T-helper 2 cell treated with Interferon-gamma antibody and Interleukin-4, amounts not matched to agents 100 ng/mL and 5 ng/mL, for 36 hours (primary cell): ENCODE measurements around the gene SARDH. TPM values are rescaled to one million over a fixed set of nuclear protein-coding genes. Genes with fewer than 3 reads are reported as not detected.

Source experiments
- intact Hi-C: fragments of 100-400 bp; cut with micrococcal nuclease; formaldehyde crosslinking; loops from one replicate; pipeline ENCODE4 v1.15.1; 2023
- total RNA-seq: library from RNA; stranded (reverse); gene quantifications from 2 replicates; pipeline ENCODE4 v1.2.3, GENCODE V29; 2022

SARDH gene
- total RNA-seq, 1 donor from 2014 or later = 0.68 TPM

DNA sequence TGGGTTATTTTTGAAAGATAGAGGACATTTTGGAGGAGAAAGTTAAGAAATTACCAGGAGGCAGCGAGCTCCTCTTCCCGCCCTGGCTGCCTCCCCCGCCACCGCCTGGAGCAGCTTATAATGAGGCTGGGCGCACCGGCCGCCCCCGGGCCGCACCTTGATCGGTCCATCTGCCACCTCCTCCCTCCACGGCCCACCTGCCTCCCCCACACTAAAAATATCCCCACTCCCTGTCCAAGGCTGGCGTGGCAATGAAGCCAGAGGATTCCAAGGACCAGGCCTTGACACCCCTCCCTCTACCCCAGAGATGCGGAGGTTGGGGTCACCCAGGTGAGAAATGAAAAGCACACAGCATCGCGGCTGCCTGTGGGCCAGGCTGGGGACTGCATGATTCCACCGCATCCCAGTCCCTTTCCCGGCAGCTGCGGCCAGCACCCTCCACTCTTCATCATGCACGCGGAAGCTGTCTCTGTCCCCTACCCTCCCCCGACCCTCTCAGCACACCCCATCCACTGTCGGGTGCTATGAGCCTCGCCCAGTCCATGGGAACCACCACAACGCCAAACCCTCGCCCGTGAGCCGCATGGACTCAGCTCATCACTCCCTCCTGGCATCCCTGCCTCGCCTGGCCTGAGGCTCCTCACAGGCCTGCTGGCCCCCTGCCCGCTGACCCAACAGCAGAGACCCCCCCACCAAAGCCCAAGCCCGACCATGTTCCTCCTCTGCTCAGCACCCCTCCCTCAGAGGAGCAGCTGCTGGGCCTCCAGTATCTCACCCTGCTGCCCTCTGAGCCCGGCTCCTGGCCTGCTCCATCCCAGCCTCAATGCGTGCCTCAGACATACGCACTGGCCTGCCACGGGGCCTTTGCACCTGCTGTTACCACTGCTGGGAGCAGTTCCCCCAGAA lies 50.0 kb downstream of the SARDH start:
- intact Hi-C loops = no loop called here

DNA sequence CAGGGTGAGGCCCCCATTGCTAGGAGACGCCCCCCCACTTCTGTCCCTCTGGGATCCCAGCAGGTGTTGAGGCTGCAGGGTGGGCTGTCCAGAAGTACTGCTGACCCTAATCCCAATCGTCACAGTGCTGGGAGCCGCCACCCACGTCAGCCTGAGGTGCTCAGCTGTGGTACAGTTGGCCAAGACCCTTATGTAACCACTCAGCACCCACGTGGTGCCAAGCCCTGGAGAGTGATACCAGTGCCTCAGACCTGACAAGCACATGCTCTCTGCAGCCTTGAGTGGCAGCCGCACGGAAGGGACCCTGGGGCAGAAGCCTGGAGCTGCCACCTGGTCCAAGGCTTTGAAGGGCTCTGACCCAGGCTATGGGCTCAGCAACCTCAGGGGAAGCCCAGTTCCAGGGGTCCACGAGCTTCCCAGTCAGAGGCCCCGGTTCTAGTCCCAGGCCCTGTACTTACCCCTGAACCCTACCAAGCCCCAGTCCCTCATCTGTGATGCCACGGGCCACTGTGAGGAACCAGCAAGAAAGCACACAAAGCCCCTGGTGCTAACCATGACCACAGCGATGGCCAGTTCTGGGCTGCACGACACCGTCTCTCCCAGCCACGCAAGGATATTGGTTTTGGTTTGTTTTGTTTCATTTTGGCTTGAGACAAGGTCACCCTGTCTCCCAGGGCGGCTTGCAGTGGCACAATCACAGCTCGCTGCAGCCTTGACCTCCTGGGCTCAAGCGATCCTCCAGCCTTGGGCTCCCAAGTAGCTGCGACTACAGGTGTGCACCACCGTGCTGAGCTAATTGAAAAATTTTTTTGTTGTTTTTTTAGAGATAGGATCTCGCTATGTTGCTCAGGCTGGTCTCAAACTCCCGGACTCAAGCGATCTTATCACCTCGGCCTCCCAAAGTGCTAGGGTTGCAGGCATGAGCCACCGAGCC lies 51.2 kb downstream of the SARDH start:
- intact Hi-C loops = no loop called here

DNA sequence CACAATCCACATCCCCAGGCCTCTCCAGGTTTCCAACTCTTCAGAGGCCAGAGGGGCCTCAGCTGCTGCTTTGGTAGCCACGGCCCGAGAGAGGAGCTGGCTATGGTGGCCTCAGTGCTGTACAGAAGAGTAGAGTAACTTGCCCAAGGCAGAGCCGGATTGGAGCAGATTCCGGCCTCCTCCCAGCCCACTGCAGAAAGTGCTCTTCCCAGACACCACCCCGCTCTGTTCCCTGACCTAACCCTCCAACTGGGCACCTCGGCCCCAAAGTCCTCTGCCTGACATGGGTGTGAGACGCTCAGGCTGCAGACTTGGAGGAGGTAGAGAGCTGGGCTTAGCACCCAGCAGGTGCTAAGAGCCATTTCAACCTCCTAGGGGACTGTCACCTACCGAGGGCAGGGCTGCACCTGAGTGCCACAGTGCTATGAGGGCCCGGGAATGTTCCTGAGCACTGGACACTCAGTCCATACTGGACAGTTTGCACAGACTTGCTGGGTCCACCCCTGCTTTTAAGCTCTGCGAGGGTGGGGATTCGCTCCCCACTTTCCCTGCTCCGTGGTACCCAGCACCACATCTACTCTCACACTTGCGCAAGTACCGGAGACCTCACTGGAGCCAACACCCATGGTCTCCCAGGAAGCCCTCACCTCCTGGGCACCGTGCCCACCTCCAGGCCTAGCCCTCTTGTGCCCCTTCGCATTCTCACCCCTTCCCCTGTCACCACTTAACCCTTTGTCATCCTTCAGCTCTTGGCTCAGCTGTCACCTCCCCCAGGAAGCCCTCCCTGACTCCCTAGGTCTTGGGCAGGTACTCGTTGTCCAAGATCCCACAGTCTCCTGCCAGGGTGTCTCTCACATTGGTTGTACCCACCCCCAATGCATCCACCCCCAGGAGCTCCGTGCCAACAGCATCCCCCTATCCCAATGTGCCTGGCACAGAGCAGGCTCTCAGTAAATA lies 52.2 kb downstream of the SARDH start:
- intact Hi-C loops = no loop called here

DNA sequence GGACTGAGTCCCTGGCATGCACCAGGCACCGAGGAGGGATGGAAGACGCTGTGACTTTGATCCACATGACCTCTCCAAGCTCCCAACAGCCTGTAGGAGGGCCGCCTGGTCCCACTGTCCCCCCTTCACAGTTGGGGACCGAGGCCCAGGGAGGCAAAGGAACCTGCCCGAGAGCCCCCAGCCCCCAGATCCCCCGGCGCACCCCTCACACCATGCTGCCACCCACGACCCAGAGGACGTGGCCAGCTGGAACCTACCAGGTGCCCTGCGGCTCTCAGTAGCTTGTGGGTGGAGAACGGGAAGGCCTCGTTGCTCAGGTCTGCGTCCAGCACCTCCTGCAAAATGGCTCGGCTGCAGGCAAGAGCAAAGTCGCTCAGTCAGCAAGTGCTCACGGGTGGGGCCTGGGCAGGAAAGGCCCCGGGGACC lies 53.2 kb downstream of the SARDH start:
- intact Hi-C loops = no loop called here

DNA sequence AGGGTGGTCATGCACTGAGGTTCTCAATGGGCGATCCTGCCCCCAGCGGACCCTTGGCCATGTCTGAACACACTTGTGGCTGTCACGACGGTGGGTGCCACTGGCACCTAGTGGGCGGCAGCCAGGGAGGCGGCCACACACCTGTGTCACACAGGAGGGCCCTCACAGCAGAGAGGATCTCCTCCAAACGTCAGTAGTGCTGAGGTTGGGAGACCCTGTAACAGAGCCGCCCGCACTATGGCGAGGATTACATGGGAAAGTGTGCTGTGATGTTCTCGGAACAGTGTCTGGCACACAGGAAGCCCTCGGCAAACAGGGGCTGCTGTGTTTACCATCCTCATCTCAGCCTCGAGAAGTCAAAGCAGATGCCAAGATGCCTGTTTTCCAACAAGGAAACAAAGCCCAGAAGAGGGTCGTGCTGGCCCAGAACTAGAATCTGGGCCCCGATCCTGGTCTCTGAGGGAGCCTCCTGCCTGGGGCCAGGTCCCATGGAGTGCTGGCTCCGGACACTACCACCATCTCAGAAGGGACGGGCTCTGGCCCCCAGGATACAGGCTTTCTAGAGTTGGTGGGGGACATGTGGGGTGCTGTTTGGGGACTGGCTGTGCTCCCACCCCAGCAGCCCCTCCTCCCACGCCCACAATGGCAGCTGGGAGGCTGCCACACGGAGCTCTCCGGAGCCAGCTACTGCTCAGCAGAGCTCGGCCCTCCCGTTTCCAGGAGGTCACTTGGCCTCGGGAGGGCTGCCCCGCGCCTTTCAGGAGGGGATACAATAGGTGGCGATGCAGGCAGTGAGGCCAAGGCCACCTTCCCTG lies 53.8 kb downstream of the SARDH start:
- intact Hi-C loops = no loop called here

DNA sequence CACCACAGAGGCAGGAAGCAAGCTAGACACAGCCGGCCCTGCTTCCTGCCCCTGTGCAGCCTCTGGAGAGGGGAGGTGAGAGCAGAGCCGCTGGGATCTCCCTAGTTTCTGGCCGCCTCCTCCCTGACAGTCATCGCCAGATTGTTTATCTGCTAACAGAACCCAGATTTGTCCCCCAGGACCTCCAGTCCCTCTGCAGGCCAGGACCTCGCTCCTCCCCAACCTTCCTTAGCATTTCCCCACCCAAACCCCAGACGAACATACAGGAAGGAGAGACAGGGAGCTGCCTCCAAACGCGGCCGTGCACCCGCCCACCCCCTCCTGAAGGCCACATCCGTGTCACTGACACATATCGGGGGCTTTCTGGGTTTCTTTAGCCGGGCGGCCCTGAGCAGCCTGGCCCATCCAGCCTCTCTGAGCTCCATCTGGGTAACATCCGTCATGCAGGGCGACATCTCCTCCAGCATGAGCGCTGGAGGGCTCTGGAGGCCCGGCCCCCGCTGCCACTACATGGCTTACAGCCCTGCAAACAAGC lies 54.5 kb downstream of the SARDH start:
- intact Hi-C loops = no loop called here

DNA sequence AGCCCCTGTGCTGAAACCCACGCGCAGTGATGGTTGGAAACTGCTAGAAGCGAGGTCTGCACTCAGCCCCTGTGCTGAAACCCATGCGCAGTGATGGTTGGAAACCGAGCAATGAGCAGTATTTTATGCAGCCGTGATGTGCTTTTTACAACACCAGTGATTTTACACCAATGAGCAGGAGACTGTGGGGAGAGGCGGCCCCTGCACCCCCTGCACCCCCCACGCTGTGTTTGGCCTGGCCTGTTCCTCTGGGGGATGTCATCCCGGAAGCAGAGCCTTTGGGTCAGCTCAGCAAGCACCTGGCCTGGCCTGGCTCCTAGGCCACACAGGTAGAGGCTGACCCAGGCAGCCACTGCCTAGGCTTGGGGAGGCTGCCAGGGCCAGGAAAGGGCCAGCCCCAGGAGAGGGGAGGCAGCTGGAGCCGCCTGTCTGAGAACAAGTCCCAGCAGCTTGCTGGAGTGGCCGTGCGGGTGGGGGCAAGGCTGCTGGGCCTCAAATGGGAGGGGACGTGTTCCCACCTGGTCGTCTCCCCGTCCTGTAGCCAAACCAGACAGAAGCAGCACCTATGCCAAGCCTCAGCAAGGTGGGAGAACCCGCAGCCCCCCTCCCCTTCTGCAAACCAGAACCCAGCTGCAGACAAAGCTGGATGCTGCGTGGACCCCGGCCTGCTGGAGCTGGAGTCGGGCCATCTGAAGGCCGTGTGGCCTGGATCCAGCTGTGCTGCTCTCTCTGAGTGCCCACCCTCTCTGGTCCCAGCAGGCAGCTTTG lies 55.1 kb downstream of the SARDH start:
- intact Hi-C loops = no loop called here

DNA sequence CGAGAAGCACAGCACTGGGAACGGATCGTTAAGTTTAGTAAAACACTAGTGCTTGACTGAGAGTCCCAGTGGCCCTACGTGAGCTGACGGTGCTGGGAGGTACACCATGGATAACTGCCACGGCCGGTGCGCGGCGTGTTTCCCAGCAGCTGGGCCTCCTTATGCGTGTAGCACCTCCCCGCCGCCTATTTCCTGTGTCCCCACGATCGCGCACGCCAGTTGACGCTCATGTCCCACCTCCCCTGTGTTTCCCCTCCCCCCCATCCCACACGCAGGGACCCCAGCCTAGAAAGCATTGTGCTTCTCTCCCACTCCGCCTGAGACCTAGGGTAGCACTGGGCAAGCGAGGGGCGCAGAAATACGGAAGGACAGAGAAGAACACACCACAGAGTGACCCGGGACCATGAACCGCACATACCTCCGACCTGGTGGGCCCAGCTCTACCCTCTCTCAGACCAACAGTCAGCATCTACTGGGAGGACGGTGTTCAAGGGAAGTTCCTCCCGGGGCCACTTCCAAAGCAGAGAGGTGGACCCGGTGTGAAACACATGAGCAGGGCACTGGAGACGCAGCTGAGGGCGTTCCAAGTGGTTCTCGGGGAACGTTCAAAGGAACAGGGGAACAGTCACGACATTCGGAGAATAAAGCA lies 56.4 kb downstream of the SARDH start:
- intact Hi-C loops = no loop called here

DNA sequence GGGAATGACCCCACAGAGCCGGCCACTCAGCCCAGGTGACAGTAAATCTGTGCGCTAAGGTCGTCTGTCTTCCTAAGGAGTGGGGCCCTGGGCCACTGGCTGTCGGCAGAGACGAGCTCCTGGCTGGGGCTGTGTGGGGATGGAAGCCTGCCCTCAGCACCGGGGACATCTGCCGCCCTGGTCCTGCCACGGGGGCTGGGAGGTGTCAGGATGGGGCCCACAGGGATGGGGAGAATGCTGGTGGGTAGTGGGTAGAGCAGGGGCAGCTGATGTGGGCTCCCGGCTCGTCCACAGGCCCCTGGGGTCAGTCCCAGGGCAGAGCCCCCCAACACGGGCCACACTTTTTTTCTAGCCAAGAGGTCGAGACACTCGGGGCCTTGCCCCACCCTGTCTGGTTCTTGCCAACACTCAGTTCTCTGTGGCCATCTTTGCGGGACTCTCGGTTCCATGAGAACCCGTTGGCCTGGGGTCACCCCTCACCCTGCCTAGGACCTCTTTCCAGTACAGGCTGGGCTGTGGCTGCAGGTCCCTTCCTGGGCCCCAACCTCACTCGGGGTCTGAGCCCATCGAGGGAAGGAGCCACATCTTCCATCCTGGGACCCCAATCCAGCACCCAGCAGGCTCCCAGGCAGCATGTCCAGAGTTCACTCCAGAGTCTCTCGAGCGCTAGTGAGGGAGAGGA lies 57.0 kb downstream of the SARDH start:
- intact Hi-C loops = no loop called here

DNA sequence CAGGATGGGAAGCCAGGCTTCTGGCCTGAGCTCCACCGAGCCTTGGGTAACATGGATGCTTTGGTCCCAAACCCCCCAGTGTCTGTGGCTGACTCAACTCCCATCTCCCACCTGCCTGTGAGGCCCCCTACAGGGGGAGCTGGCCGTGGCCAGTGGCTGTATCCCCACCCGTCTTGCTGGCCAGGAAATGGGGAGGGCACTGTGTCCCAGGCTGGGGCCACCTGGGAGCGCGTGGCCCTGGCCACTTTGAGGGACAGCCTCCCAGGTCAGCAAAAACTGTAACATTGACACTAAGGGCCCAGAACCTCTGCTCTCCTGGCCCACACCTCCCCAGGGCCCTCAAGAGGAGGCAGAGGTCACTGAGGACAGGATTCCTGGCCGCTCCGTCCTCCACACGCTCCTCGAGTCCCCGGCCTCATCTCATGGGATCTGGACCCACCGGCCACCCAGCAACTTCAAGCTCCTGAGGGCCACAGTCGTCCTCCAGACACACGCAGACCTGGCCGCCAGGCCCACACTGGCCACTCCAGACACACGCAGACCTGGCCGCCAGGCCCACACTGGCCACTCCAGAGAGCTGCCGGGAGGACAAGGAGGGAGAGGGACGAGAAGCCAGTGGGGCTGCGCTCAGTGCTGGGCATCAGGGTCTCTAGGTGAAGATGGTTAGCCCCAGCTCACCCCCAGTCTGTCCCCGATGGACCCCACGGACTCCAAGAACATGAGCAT lies 57.7 kb downstream of the SARDH start:
- intact Hi-C loops = no loop called here

DNA sequence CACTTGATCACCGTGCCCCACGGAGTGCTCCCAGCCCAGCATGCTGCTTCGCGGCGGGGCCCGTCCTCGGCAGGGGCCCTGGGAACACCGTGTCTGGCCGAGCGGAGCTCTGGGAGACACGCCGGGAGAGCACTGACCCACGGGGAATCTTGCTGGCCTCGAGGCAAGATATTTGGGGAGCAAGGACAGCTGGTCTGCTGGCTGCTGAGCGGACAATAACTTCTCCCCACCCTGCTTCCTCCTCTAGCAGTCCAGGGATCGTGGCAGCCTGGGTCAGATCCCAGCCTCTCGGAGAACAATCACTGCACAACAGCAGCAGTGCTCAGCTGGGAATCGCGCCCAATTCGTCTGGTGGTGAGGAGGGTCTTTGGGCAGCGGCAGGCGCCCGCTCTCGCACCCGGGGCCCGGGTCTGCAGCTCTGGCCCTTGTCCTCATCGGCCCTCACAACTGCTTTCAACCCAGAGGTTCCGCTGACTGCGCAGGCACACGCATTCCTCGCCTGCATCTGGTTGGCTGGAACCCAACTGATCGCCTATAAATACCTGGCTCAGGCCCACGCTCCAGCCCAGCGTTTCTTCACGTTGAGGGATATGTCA lies 58.6 kb downstream of the SARDH start:
- intact Hi-C loops = no loop called here

DNA sequence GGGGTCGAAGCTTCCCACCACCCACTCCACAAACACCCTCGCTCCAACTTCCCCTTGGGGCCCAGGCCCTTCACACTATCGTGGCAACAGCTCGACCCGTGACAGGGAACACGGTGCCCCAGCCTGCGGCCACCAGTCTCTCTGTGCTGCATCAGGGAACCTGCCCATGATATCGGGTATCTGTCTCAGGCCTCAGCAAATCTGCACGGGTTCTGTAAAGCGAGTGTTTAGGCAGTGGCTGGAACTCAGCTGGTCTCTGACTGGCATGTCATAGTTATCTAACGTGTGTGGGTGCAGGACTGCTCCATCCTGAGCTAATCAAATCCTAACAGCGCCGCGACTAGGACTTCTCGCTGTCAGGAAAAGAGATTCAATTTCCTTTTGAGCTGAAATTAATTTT lies 59.1 kb downstream of the SARDH start:
- intact Hi-C loops = no loop called here

DNA sequence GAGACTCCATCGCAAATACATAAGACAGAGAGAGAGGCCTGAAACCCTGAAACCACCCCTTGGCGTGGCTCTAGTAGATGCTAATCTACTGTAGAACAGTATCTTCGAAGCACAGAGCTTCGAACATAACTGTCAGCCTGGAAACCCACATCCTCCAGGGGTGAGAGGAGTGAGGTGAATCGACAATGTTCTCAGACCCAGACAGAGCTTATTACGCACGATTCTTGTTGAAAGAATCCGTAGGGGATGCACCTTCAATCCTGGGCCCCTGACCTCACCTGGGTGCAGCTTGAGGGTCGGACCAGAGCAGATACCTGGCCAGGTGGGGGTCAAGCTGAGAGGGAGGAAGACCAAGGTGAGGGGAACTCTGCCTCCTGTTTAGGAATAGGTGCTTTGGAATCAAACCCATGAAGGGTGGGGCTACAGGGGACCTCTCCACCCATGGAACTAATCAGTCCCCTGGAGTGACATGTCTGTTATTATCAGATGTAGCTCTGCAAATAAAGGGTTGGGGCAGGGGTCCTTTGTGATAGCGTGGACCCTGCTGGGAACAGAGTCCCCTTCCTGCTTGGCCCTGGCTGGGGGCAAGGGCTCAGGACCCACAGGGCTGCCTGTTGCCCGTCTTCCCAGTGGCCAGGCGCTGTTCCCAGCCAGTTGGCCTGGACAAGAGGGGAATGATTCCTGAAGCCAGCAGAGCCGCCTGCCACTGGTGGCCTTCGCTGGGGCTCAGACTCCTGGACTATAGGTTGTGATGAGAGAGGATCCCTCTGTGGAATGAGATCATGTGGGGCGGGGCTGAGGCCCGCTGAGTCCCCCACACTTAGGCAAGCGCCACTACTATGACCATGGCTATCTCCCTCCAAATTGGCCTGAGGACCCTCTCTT lies 60.8 kb downstream of the SARDH start:
- intact Hi-C loops = loop anchor here (2.0 kb wide), 1 partner anchor 25 kb away; no protein-coding TSS in a partner anchor

DNA sequence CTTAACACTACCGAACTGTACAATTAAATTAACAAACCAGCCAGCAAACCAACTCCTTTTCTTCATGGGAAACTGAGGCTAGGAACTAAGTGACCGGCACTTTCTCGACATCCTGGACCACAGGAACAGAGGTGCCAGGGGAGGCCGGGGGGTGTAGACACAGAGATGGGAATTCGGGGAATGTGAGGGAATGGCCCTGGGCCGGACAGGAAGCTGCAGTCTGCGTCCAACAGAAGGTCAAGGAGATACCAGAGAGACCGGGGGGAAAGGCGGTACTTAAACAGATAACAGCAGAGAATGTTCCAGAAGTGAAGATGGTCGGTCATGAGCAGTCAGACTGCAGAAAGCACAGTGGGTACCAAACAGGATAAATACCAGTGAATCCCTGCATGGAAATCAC lies 61.7 kb downstream of the SARDH start:
- intact Hi-C loops = loop anchor here (2.0 kb wide), 1 partner anchor 26 kb away; no protein-coding TSS in a partner anchor

DNA sequence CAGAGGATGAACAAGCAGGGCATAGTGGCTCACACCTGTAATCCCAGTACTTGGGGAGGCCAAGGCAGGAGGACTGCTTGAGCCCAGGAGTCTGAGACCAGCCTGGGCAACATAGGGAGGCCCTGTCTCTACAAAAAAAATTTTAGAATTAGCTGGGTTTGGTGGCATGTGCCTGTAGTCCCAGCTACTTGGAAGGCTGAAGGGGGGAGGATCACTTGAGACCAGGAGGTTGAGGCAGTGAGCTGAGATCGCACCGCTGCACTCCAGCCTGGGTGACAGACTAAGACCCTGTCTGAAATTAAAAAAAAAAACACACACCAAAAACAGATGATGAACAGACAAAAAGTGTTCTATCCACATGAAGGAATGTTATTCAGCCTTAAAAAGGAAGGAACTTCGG lies 62.4 kb downstream of the SARDH start:
- intact Hi-C loops = loop anchor here (2.0 kb wide), 1 partner anchor 27 kb away; no protein-coding TSS in a partner anchor

DNA sequence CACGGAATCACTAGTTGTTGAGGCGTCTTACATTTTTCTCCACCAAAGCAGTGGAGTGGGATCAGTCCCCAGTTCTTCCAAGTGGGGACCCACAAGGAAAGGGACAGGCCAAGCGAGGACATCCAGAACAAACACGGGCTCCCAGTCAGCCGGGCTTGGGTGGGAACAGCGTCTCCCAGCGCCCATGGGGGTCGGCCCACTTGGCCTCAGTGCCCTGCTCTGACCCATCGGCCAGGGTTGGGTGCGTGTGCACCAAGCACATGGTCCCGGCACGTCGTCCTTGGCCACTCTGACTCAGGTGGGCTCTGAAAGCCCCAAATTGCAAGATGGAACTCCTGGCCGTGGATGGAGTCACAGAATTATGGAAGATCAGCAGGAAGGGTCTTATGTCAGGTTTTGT lies 64.1 kb downstream of the SARDH start:
- intact Hi-C loops = no loop called here
